ENCODE data around the gene HOXA13.
A peak's percentile ranks its signal among the peaks of the same experiment; 100 is the strongest.

HOXA13 gene

DNA sequence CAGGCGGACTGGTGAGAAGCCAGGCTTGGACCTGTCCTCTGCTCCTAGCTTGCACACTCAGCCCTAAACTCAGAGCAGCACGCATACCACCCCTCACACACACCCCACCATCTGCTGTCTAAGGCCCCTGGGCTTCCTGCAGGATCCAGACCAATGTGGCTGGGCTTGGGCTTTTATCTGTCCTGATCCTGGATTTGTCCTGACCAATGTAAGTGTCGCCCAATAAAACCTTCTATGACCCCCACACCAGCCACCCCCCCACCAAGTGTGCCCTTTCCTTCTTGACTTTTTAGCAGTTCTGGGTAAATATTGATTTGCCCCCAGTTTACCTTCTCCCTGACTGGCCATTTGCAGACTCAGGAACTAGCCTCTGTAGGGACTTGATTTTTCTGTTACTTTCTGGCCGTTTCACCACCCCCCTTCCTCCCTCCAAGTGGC, 1.7 kb upstream of the HOXA13 start:
- peak overlapping the region in 3 of 7 experiments; percentile 4 to 41 (median 39) for H3K4me3 ChIP-seq (ENCODE audit: control insufficient read depth in 1 of 7, extremely low read depth in 1 of 7, insufficient read depth in 4 of 7, low read depth in 2 of 7, low read length in 6 of 7)
- CTCF ChIA-PET: interaction anchor here (1.0 to 1.6 kb wide), 3 partner anchors 9 to 15 kb away, joined by 3 to 4 read pairs (median 3); no protein-coding TSS in a partner anchor

DNA sequence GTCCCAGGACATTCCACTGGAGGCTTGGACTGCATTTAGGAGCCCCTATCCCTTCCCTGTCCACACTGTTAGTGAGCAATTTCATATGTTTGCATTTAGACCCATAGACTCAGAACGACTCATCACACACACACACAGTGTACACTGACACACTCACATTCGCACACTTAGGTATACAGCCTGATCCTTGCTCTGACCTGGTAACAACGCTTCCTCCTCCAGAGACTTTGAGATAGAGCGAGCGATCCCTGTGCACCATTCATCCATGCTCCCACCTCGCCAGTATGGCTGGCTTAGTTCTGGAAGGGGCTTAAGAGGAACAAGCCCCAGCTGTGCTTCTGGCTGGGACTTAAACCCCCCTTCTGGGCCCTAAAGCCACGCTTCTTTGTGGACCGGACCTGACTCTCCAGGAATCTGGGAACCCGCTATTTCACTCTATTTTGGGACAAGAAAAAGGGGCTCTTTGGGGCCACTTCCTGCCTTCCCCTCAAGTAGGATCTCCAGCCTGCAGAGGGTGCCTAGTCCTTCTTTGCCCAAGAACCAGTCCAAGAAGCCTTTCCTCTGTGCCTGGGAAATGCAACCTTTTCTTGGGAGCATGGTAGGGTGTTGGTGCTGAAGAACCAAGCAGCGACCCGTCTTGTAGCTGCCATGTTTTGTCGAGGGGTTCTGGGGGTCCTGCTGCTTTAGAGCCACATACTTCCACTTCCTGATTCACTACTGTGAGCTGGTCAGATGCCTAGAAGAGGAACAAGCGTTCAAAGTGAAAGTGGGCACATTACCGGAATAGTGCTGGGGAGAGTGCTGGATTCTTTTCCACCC, 1.1 kb upstream of the HOXA13 start:
- Histone ChIP-seq H3K27me3 (replicated peaks in 2 of 5; ENCODE audit: control insufficient read depth in 4 of 5, insufficient read depth in 5 of 5, low read length in 4 of 5) (peaks cover 25 to 99% (median 73%) of the 10 kb centered on the region in 5 experiments), H3K4me1 (ENCODE audit: control extremely low read depth in 1 of 4, control insufficient read depth in 4 of 4, insufficient read depth in 4 of 4, low read length in 3 of 4) (peaks cover 0 to 39% (median 36%) of the 10 kb centered on the region in 4 experiments), H3K27ac (ENCODE audit: insufficient read depth in 1 of 2, low read depth in 1 of 2, low read length in 2 of 2, poor library complexity in 1 of 2, severe bottlenecking in 2 of 2) (no peak overlapping the region), H3K9me3 (ENCODE audit: control extremely low read depth in 1 of 5, control insufficient read depth in 4 of 5, insufficient read depth in 2 of 5, low read depth in 1 of 5, low read length in 4 of 5) (no peaks in the 10 kb centered on the region), H3K36me3 (ENCODE audit: control insufficient read depth in 4 of 4, insufficient read depth in 4 of 4, low read length in 3 of 4) (no peaks in the 10 kb centered on the region), H3K4me3 (ENCODE audit: control insufficient read depth in 1 of 7, extremely low read depth in 1 of 7, insufficient read depth in 4 of 7, low read depth in 2 of 7, low read length in 6 of 7) (peak overlapping the region in 4 of 7 experiments; percentile 37 to 59 (median 46))
- peak; percentile 53 to 71 (median 69) for DNase-seq
- ChIA-PET POLR2A (interaction anchor here (0.6 to 0.9 kb wide), 2 partner anchors 10 to 574 kb away, joined by 3 read pairs; no protein-coding TSS in a partner anchor), CTCF (interaction anchor here (0.6 to 1.4 kb wide), 2 partner anchors 10 to 573 kb away, joined by 3 to 4 read pairs; no protein-coding TSS in a partner anchor)
- 3% methylated on average over 9 of the region's 14 CpGs for WGBS (ENCODE audit: insufficient coverage)

More for the DNA sequence above, 1.7 kb upstream of the HOXA13 start:
- Histone ChIP-seq H3K9me3 (ENCODE audit: control extremely low read depth in 1 of 5, control insufficient read depth in 4 of 5, insufficient read depth in 2 of 5, low read depth in 1 of 5, low read length in 4 of 5) (no peaks in the 10 kb centered on the region), H3K27ac (ENCODE audit: insufficient read depth in 1 of 2, low read depth in 1 of 2, low read length in 2 of 2, poor library complexity in 1 of 2, severe bottlenecking in 2 of 2) (no peak overlapping the region), H3K27me3 (replicated peaks in 2 of 5; ENCODE audit: control insufficient read depth in 4 of 5, insufficient read depth in 5 of 5, low read length in 4 of 5) (peaks cover 28 to 99% (median 76%) of the 10 kb centered on the region in 5 experiments), H3K4me1 (ENCODE audit: control extremely low read depth in 1 of 4, control insufficient read depth in 4 of 4, insufficient read depth in 4 of 4, low read length in 3 of 4) (peaks cover 0 to 39% (median 36%) of the 10 kb centered on the region in 4 experiments), H3K36me3 (ENCODE audit: control insufficient read depth in 4 of 4, insufficient read depth in 4 of 4, low read length in 3 of 4) (no peaks in the 10 kb centered on the region)
- DNase-seq: no peak
- POLR2A ChIA-PET: interaction anchor here (0.6 kb wide), 1 partner anchor 9 kb away, joined by 3 read pairs; no protein-coding TSS in a partner anchor
- 3% methylated on average over 3 of the region's 4 CpGs for WGBS (ENCODE audit: insufficient coverage)

DNA sequence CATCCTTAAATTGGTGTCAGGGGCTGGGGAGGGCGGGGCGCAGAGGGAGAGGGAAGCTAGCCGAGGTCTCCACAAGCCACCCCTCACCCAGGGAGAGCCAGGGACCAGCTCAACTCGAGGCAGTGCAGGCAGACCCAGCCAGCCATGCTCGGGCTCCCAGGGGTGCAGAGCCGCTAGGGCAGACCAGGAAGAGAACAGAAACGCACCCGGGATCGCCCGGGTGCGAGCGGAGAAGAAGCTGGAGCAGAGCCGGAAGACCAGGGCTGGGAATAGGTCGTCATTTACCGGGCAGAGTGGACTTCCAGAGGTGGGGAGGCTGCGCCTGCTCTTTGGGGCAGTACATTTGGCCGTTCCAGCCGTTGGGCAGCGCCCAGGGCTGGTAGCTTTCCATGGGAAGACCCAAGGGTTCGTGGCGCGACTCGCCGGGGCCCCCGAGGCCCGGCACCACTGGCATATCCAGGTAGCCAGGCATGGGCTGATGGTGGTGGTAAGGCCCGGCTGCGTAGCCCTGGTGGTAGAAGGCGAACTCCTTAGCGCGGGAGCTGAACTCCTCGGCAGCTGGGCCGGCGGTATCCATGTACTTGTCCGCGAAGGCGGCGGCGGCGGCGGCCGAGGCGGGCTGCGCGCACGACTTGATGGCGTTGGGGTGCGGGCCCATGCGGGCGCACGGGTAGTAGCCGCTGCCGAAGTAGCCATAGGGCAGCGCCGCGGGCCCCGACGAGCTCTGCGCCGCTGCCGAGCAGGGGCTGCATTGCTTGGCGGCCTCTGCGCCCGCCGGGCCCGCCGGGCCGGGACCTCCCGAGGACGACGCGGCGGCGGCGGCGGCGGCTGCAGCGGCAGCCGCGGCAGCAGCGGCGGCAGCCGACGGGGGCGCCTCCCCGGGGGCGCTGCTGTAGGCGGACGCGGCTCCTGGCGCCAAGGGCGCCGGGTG, 755 bp downstream of the HOXA13 start:
- Histone ChIP-seq H3K4me3 (ENCODE audit: control insufficient read depth in 1 of 7, extremely low read depth in 1 of 7, insufficient read depth in 4 of 7, low read depth in 2 of 7, low read length in 6 of 7) (peak overlapping the region in 1 of 7 experiments; percentile 36), H3K27ac (ENCODE audit: insufficient read depth in 1 of 2, low read depth in 1 of 2, low read length in 2 of 2, poor library complexity in 1 of 2, severe bottlenecking in 2 of 2) (no peak overlapping the region), H3K9me3 (ENCODE audit: control extremely low read depth in 1 of 5, control insufficient read depth in 4 of 5, insufficient read depth in 2 of 5, low read depth in 1 of 5, low read length in 4 of 5) (no peaks in the 10 kb centered on the region), H3K4me1 (ENCODE audit: control extremely low read depth in 1 of 4, control insufficient read depth in 4 of 4, insufficient read depth in 4 of 4, low read length in 3 of 4) (peaks cover 0 to 31% (median 29%) of the 10 kb centered on the region in 4 experiments), H3K36me3 (ENCODE audit: control insufficient read depth in 4 of 4, insufficient read depth in 4 of 4, low read length in 3 of 4) (no peaks in the 10 kb centered on the region), H3K27me3 (replicated peaks in 2 of 5; ENCODE audit: control insufficient read depth in 4 of 5, insufficient read depth in 5 of 5, low read length in 4 of 5) (peaks cover 35 to 99% (median 71%) of the 10 kb centered on the region in 5 experiments)
- ChIA-PET CTCF (interaction anchor here (0.7 to 2.1 kb wide), 10 partner anchors 9 to 821 kb away, joined by 3 to 10 read pairs (median 3); no protein-coding TSS in a partner anchor), POLR2A (no interaction called here)
- 1% methylated on average over 84 of the region's 93 CpGs for WGBS (ENCODE audit: insufficient coverage)
- peak in 1 of 3 donors; percentile 53 for DNase-seq

DNA sequence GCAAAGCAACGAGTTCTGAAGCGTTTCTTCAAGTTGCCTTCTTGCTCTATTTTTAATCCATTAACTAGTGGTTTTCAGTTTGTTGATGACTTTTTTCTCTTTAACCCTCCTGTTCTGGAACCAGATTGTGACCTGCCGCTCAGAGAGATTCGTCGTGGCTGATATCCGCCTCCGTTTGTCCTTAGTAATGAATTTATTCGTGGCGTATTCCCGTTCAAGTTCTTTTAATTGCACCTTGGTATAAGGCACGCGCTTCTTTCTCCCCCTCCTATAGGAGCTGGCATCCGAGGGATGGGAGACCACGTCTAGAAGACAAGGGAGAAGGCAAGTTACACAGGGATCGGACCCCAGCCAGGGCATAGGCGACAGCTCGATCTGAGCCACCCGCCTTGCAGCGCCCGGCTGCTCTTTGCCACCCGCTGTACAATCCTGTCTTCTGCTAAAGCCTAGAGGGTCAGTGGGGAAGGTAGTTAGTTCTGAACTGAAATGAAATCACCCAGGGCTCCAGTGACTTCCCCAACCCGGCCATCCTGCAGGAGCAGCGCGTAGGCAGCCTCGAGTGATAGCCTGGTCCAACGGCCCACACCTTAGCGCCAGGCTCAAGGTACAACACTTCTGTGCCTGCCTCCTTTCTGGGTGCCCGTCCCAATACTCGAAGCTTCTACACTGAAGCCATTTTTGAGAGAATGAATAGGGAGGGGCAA, 1.6 kb downstream of the HOXA13 start:
- WGBS (ENCODE audit: insufficient coverage): 8% methylated on average over 22 of the region's 29 CpGs
- no peaks in the 10 kb centered on the region for H3K36me3 ChIP-seq (ENCODE audit: control insufficient read depth in 4 of 4, insufficient read depth in 4 of 4, low read length in 3 of 4)
- ChIA-PET POLR2A (no interaction called here), CTCF (interaction anchor here (0.7 to 2.1 kb wide), 7 partner anchors 10 to 821 kb away, joined by 3 to 10 read pairs (median 3); no protein-coding TSS in a partner anchor)
- H3K27ac ChIP-seq (ENCODE audit: insufficient read depth in 1 of 2, low read depth in 1 of 2, low read length in 2 of 2, poor library complexity in 1 of 2, severe bottlenecking in 2 of 2): no peak overlapping the region
- H3K4me1 ChIP-seq (ENCODE audit: control extremely low read depth in 1 of 4, control insufficient read depth in 4 of 4, insufficient read depth in 4 of 4, low read length in 3 of 4): peaks cover 0 to 36% (median 29%) of the 10 kb centered on the region in 4 experiments
- H3K4me3 ChIP-seq (ENCODE audit: control insufficient read depth in 1 of 7, extremely low read depth in 1 of 7, insufficient read depth in 4 of 7, low read depth in 2 of 7, low read length in 6 of 7): no peak overlapping the region
- no peak for DNase-seq
- H3K27me3 ChIP-seq (replicated peaks in 2 of 5; ENCODE audit: control insufficient read depth in 4 of 5, insufficient read depth in 5 of 5, low read length in 4 of 5): peaks cover 42 to 99% (median 71%) of the 10 kb centered on the region in 5 experiments
- no peaks in the 10 kb centered on the region for H3K9me3 ChIP-seq (ENCODE audit: control extremely low read depth in 1 of 5, control insufficient read depth in 4 of 5, insufficient read depth in 2 of 5, low read depth in 1 of 5, low read length in 4 of 5)

DNA sequence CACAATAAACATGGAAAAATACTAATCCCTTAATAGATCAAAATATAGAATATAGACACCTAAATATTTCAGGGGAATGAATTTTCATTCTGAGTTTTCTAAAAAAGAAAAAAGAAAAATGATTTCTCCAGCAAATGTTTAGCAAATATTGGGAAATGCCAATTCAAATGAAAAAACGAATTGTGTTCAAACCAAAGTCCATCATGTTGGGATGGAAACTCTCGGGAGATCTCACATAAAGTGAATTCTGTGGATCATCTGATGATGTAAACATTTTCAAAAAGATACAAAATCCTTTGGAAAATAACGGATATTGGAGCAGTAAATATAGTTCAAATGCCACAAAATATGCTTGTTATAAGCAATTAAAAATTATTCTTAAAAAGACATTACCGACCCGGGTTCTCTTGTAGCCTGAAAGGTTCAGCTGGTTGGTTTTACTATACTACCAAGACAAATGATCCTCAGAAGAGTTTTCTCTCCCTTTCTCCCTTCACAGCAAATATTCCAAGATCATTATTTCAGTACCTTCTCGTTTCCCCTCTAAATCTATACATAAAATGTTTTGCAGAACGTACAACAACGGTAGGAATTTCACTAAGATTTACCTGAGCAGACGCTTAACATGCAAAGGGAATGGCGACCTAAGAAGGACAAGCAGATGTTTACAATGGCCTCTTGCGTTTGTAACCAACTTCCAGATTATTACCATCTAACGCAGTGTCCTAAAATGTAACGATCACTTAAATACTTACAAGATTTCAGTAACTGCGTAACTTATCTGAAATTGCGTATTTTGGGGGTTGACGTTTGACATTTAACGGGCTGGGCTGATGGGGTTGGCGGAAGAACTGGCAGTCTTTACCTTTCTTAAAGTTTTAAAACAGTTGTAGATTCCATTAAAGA, 2.5 kb downstream of the HOXA13 start:
- ChIA-PET CTCF (interaction anchor here (0.6 to 2.1 kb wide), 2 partner anchors 11 to 822 kb away, joined by 3 to 10 read pairs; no protein-coding TSS in a partner anchor), POLR2A (no interaction called here)
- H3K4me1 ChIP-seq (ENCODE audit: control extremely low read depth in 1 of 4, control insufficient read depth in 4 of 4, insufficient read depth in 4 of 4, low read length in 3 of 4): peaks cover 0 to 44% (median 37%) of the 10 kb centered on the region in 4 experiments
- H3K4me3 ChIP-seq (ENCODE audit: control insufficient read depth in 1 of 7, extremely low read depth in 1 of 7, insufficient read depth in 4 of 7, low read depth in 2 of 7, low read length in 6 of 7): no peak overlapping the region
- 21% methylated on average over 16 of the region's 18 CpGs for WGBS (ENCODE audit: insufficient coverage)
- peaks cover 42 to 99% (median 74%) of the 10 kb centered on the region in 5 experiments for H3K27me3 ChIP-seq (replicated peaks in 2 of 5; ENCODE audit: control insufficient read depth in 4 of 5, insufficient read depth in 5 of 5, low read length in 4 of 5)
- no peaks in the 10 kb centered on the region for H3K36me3 ChIP-seq (ENCODE audit: control insufficient read depth in 4 of 4, insufficient read depth in 4 of 4, low read length in 3 of 4)
- H3K9me3 ChIP-seq (ENCODE audit: control extremely low read depth in 1 of 5, control insufficient read depth in 4 of 5, insufficient read depth in 2 of 5, low read depth in 1 of 5, low read length in 4 of 5): no peaks in the 10 kb centered on the region
- no peak for DNase-seq
- no peak overlapping the region for H3K27ac ChIP-seq (ENCODE audit: insufficient read depth in 1 of 2, low read depth in 1 of 2, low read length in 2 of 2, poor library complexity in 1 of 2, severe bottlenecking in 2 of 2)

All from common myeloid progenitor, CD34-positive (primary cell).